HG02970 (cell line): ENCODE measurements around the gene DNASE2.
"Not testable (repeated sequence)": the region's sequence is repeated elsewhere in the genome, so short reads cannot be mapped to it uniquely, and the experiment has no call there.

Experiments used
- ATAC-seq: cut with Tn5 transposase; IDR thresholded peaks from one replicate; pipeline ENCODE4 v1.9.1; 2021; ENCODE audit warnings: mild to moderate bottlenecking, moderate library complexity, moderate number of reproducible peaks; ENCODE audit not compliant: unreplicated experiment, low FRiP score

Gene DNASE2

GRCh38 chr19:12865746-12866415, 15.4 kb downstream of the DNASE2 start:
- ATAC-seq, result no peak

GRCh38 chr19:12864721-12865715, 16.2 kb downstream of the DNASE2 start:
- ATAC-seq, result no peak

GRCh38 chr19:12864143-12864542, 17.1 kb downstream of the DNASE2 start:
- ATAC-seq, result no peak

GRCh38 chr19:12859546-12859945, 21.7 kb downstream of the DNASE2 start:
- no peak for ATAC-seq

GRCh38 chr19:12858041-12858928, 23.0 kb downstream of the DNASE2 start:
- no peak for ATAC-seq

GRCh38 chr19:12856653-12857052, 24.6 kb downstream of the DNASE2 start:
- no peak for ATAC-seq

- no peak for ATAC-seq
These were observed 33.8 kb downstream of the DNASE2 start for GRCh38 chr19:12847159-12848139.

GRCh38 chr19:12846613-12847012, 34.6 kb downstream of the DNASE2 start:
- ATAC-seq, result not testable (repeated sequence)

GRCh38 chr19:12843999-12844732, 37.1 kb downstream of the DNASE2 start:
- no peak for ATAC-seq

- ATAC-seq, result no peak
These were observed 37.9 kb downstream of the DNASE2 start for GRCh38 chr19:12843328-12843727.

GRCh38 chr19:12842511-12842910, 38.7 kb downstream of the DNASE2 start:
- ATAC-seq, result no peak

- no peak for ATAC-seq
These were observed 40.2 kb downstream of the DNASE2 start for GRCh38 chr19:12841094-12841493.

GRCh38 chr19:12840091-12841079, 40.9 kb downstream of the DNASE2 start:
- no peak for ATAC-seq

GRCh38 chr19:12838886-12839756, 42.1 kb downstream of the DNASE2 start:
- no peak for ATAC-seq

GRCh38 chr19:12838182-12838885, 42.9 kb downstream of the DNASE2 start, which contains the start of gene MAST1:
TSS of gene MAST1 (plus strand) at chr19:12838515. CDS start at chr19:12838573, 58 bp downstream.
- no peak for ATAC-seq

GRCh38 chr19:12837225-12837624, 44.0 kb downstream of the DNASE2 start:
- ATAC-seq, result no peak
